ENCODE results near the gene LPIN1. TPM values are rescaled to one million over a fixed set of nuclear protein-coding genes. Genes with fewer than 3 reads are reported as not detected.

Gene LPIN1
- total RNA-seq, 1 donor from 2014 or later = 23.4 TPM

GRCh38 chr2:11807156-11808015, 61.0 kb downstream of the LPIN1 start:
- H3K36me3 Mint-ChIP-seq (ENCODE audit: low read depth, unreplicated experiment) = peaks cover 29% of the 10 kb centered on the region
- Histone ChIP-seq H3K36me3 (ENCODE audit: insufficient read depth, low read length) (peaks cover 37% of the 10 kb centered on the region), H3K4me3 (ENCODE audit: insufficient read depth, low read depth, low read length) (no peak overlapping the region), H3K4me2 (ENCODE audit: low read length) (no peak overlapping the region), H3K4me1 (ENCODE audit: insufficient read depth, low read length) (peaks cover 7% of the 10 kb centered on the region), H3K9ac (ENCODE audit: low read length) (no peak overlapping the region), H3K27ac (ENCODE audit: low read depth, low read length) (no peak overlapping the region), H3K9me3 (ENCODE audit: insufficient read depth, low read depth, low read length) (no peaks in the 10 kb centered on the region), H3K79me2 (ENCODE audit: insufficient read depth, low read length) (no peaks in the 10 kb centered on the region), H4K20me1 (ENCODE audit: insufficient read depth, low read length) (peaks cover 14% of the 10 kb centered on the region), H2AFZ (ENCODE audit: low read depth, low read length) (no peak overlapping the region), H3K27me3 (ENCODE audit: insufficient read depth, low read length) (no peaks in the 10 kb centered on the region)
- H3K4me1 Mint-ChIP-seq (ENCODE audit: low read depth, unreplicated experiment) = no peaks in the 10 kb centered on the region
- TF ChIP-seq EZH2 (IDR thresholded peaks at IDR 0.05; ENCODE audit: insufficient read depth, low read length) (no peak), CTCF (IDR thresholded peaks at IDR 0.05; ENCODE audit: insufficient read depth, low read depth, low read length) (no peak)
- H3K9me3 Mint-ChIP-seq (ENCODE audit: unreplicated experiment) = no peaks in the 10 kb centered on the region
- no peaks in the 10 kb centered on the region for H3K27me3 Mint-ChIP-seq (ENCODE audit: low read depth, unreplicated experiment)
- DNase-seq (ENCODE audit: low read depth) (peak; percentile 6), FAIRE-seq (no peak)
- H3K4me3 Mint-ChIP-seq (ENCODE audit: unreplicated experiment) = no peak overlapping the region
- no peak overlapping the region for H3K27ac Mint-ChIP-seq (ENCODE audit: unreplicated experiment)

- Histone ChIP-seq H3K79me2 (ENCODE audit: insufficient read depth, low read length) (no peaks in the 10 kb centered on the region), H3K9ac (ENCODE audit: low read length) (no peak overlapping the region), H3K27ac (ENCODE audit: low read depth, low read length) (no peak overlapping the region), H3K36me3 (ENCODE audit: insufficient read depth, low read length) (peaks cover 37% of the 10 kb centered on the region), H3K4me2 (ENCODE audit: low read length) (no peak overlapping the region), H3K4me1 (ENCODE audit: insufficient read depth, low read length) (peaks cover 1% of the 10 kb centered on the region), H2AFZ (ENCODE audit: low read depth, low read length) (no peak overlapping the region), H3K9me3 (ENCODE audit: insufficient read depth, low read depth, low read length) (no peaks in the 10 kb centered on the region), H3K27me3 (ENCODE audit: insufficient read depth, low read length) (no peaks in the 10 kb centered on the region), H3K4me3 (ENCODE audit: insufficient read depth, low read depth, low read length) (no peak overlapping the region), H4K20me1 (ENCODE audit: insufficient read depth, low read length) (peaks cover 13% of the 10 kb centered on the region)
- no peak overlapping the region for H3K27ac Mint-ChIP-seq (ENCODE audit: unreplicated experiment)
- no peaks in the 10 kb centered on the region for H3K4me1 Mint-ChIP-seq (ENCODE audit: low read depth, unreplicated experiment)
- H3K27me3 Mint-ChIP-seq (ENCODE audit: low read depth, unreplicated experiment) = no peaks in the 10 kb centered on the region
- H3K4me3 Mint-ChIP-seq (ENCODE audit: unreplicated experiment) = no peak overlapping the region
- H3K9me3 Mint-ChIP-seq (ENCODE audit: unreplicated experiment) = no peaks in the 10 kb centered on the region
- TF ChIP-seq CTCF (IDR thresholded peaks at IDR 0.05; ENCODE audit: insufficient read depth, low read depth, low read length) (no peak), EZH2 (IDR thresholded peaks at IDR 0.05; ENCODE audit: insufficient read depth, low read length) (no peak)
- H3K36me3 Mint-ChIP-seq (ENCODE audit: low read depth, unreplicated experiment) = peaks cover 30% of the 10 kb centered on the region
- DNase-seq (ENCODE audit: low read depth) (no peak), FAIRE-seq (no peak)
Observed at GRCh38 chr2:11808016-11808400, 61.6 kb downstream of the LPIN1 start.
